Measurements from ENCODE around the gene SLC37A4.
"Not testable (repeated sequence)": the region's sequence is repeated elsewhere in the genome, so short reads cannot be mapped to it uniquely, and the experiment has no call there.

- not testable (repeated sequence) for TF ChIP-seq ZNF512B (CRISPR knock-in tag; IDR thresholded peaks at IDR 0.05; ENCODE audit: borderline replicate concordance); POLR2A (IDR thresholded peaks at IDR 0.05; ENCODE audit: insufficient read depth in 1 of 2, low read depth in 2 of 2, low read length in 2 of 2); CTCF (CRISPR knock-in tag; IDR thresholded peaks at IDR 0.05); SALL2 (CRISPR knock-in tag; IDR thresholded peaks at IDR 0.05); AFF4 (CRISPR knock-in tag; IDR thresholded peaks at IDR 0.05); KLF15 (CRISPR knock-in tag; IDR thresholded peaks at IDR 0.05; ENCODE audit: borderline replicate concordance); IKZF1 (IDR thresholded peaks at IDR 0.05); POLR2AphosphoS5 (IDR thresholded peaks at IDR 0.05; ENCODE audit: low read depth, low read length); ZNF24 (IDR thresholded peaks at IDR 0.05); MXD1 (CRISPR knock-in tag; IDR thresholded peaks at IDR 0.05); NFE2L2 (IDR thresholded peaks at IDR 0.05; ENCODE audit: low read length); USF2 (IDR thresholded peaks at IDR 0.05; ENCODE audit: low read depth, low read length); USF2 (CRISPR knock-in tag; IDR thresholded peaks at IDR 0.05; ENCODE audit: borderline replicate concordance); ZNF343 (CRISPR knock-in tag; IDR thresholded peaks at IDR 0.05); SAP130 (CRISPR knock-in tag; IDR thresholded peaks at IDR 0.05; ENCODE audit: low read depth)
Measured at GRCh38 chr11:119059128-119059527, 28.5 kb upstream of the SLC37A4 start.

Measured in HepG2 (cell line).